ENCODE results near the gene BRI3. TPM values are rescaled to one million over a fixed set of nuclear protein-coding genes. Genes with fewer than 3 reads are reported as not detected.

BRI3 gene
- total RNA-seq, 1 experiment from 2014 or later = 67.6 TPM

Other genes starting within 250 kb of the BRI3 start
- 8.3 and 11.1 TPM in 2 replicates for gene LMTK2, start 174.8 kb upstream of the BRI3 start, total RNA-seq (2014; rRNA removed)
- gene BHLHA15, start 70.2 kb upstream of the BRI3 start, total RNA-seq (2014; rRNA removed) = 0.45 TPM in 1 of 2 replicates, not detected in the other
- gene TECPR1, start 29.5 kb upstream of the BRI3 start, total RNA-seq (2014; rRNA removed) = 36.5 and 61.1 TPM in 2 replicates
- 2.9 TPM in 2 replicates for gene BAIAP2L1, start 119.4 kb downstream of the BRI3 start, total RNA-seq (2014; rRNA removed)

Measured in LHCN-M2 (cell line).